CD14-positive monocyte (primary cell): ENCODE measurements around the gene PRM2. TPM values are rescaled to one million over a fixed set of nuclear protein-coding genes. Genes with fewer than 3 reads are reported as not detected.

Source experiments
- DNase-seq, 3 donors: peaks; one replicate each; pipeline ENCODE4 v3.0.0-alpha.2; 2011 to 2022
- H2AFZ ChIP-seq: 2 replicates; pipeline ENCODE4 v1.6.0; 2012; ENCODE audit warnings: mild to moderate bottlenecking, low read depth, low read length, inconsistent platforms; ENCODE audit not compliant: insufficient read depth, poor library complexity, severe bottlenecking
- H3K27ac ChIP-seq, 2 donors: 1 replicate in 1 of 2; 2 replicates in 1 of 2; pipeline ENCODE4 v1.5.1; 2012 to 2013; ENCODE audit warnings: low read length in 2 of 2, control low read depth in 1 of 2, inconsistent platforms in 1 of 2, low read depth in 1 of 2, mild to moderate bottlenecking in 1 of 2
- H3K27me3 ChIP-seq, 2 donors: one replicate each; pipeline versions ENCODE4 v1.6.0 to v1.6.1; 2011 to 2013; ENCODE audit warnings: low read length in 2 of 2; ENCODE audit not compliant: control insufficient read depth in 2 of 2, insufficient read depth in 2 of 2
- H3K36me3 ChIP-seq, 2 donors: replicated peaks in 1 of 2; 1 replicate in 1 of 2; 2 replicates in 1 of 2; pipeline versions ENCODE4 v1.5.1 to v1.6.1; 2012 to 2013; ENCODE audit warnings: low read length in 2 of 2, control low read depth in 1 of 2, inconsistent platforms in 1 of 2, mild to moderate bottlenecking in 1 of 2; ENCODE audit not compliant: insufficient read depth in 2 of 2, control insufficient read depth in 1 of 2
- H3K4me1 ChIP-seq, 2 donors: 1 replicate in 1 of 2; 2 replicates in 1 of 2; pipeline versions ENCODE4 v1.5.1 to v1.6.1; 2012 to 2013; ENCODE audit warnings: low read length in 2 of 2, control low read depth in 1 of 2, inconsistent platforms in 1 of 2, mild to moderate bottlenecking in 1 of 2, moderate library complexity in 1 of 2; ENCODE audit not compliant: insufficient read depth in 2 of 2, control insufficient read depth in 1 of 2
- H3K4me2 ChIP-seq: replicated peaks from 2 replicates; pipeline ENCODE3; 2012; ENCODE audit warnings: low read length, moderate library complexity, mild to moderate bottlenecking; ENCODE audit not compliant: poor library complexity, severe bottlenecking; ENCODE audit errors: extremely low read depth
- H3K4me3 ChIP-seq, 3 experiments: fragments of 200-600 bp in 1 of 3; sonication (generic) in 1 of 3; replicated peaks in 1 of 3; 1 replicate in 2 of 3; 2 replicates in 1 of 3; pipeline ENCODE4 v1.5.1; 2011 to 2013; ENCODE audit warnings: low read length in 3 of 3, mild to moderate bottlenecking in 3 of 3, control low read depth in 2 of 3, low read depth in 2 of 3, inconsistent platforms in 1 of 3, moderate library complexity in 1 of 3
- H3K79me2 ChIP-seq: 2 replicates; pipeline ENCODE4 v1.6.0; 2012; ENCODE audit warnings: mild to moderate bottlenecking, control low read depth, inconsistent platforms, low read length, moderate library complexity; ENCODE audit not compliant: insufficient read depth
- H3K9ac ChIP-seq: 2 replicates; pipeline ENCODE4 v1.6.0; 2017; ENCODE audit warnings: low read length, mild to moderate bottlenecking; ENCODE audit not compliant: insufficient read depth, poor library complexity, severe bottlenecking
- H3K9me3 ChIP-seq, 2 donors: replicated peaks in 1 of 2; 1 replicate in 1 of 2; 2 replicates in 1 of 2; pipeline versions ENCODE4 v1.5.1 to v1.6.1; 2012 to 2013; ENCODE audit warnings: low read length in 2 of 2, control low read depth in 1 of 2; ENCODE audit not compliant: control insufficient read depth in 1 of 2, insufficient read depth in 1 of 2
- H4K20me1 ChIP-seq: 2 replicates; pipeline ENCODE4 v1.6.0; 2012; ENCODE audit warnings: mild to moderate bottlenecking, low read length, control low read depth, moderate library complexity; ENCODE audit not compliant: insufficient read depth
- H3K27ac Mint-ChIP-seq, 7 donors: one replicate each; pipeline ENCODE4 v1.8.0; 2020; ENCODE audit warnings: mild to moderate bottlenecking in 7 of 7, mixed read lengths in 7 of 7, moderate library complexity in 6 of 7, inconsistent platforms in 2 of 7
- H3K27me3 Mint-ChIP-seq, 3 donors: one replicate each; pipeline ENCODE4 v1.8.0; 2021 to 2022; ENCODE audit warnings: low read depth in 3 of 3, mild to moderate bottlenecking in 3 of 3, mixed read lengths in 3 of 3, moderate library complexity in 3 of 3, inconsistent platforms in 1 of 3
- H3K36me3 Mint-ChIP-seq, 2 donors: one replicate each; pipeline ENCODE4 v1.8.0; 2020; ENCODE audit warnings: mixed read lengths in 2 of 2, inconsistent platforms in 1 of 2, mild to moderate bottlenecking in 1 of 2
- H3K4me1 Mint-ChIP-seq: one replicate; pipeline ENCODE4 v1.8.0; 2020; ENCODE audit warnings: mild to moderate bottlenecking, mixed read lengths
- H3K4me3 Mint-ChIP-seq, 2 donors: one replicate each; pipeline ENCODE4 v1.8.0; 2020; ENCODE audit warnings: mild to moderate bottlenecking in 2 of 2, mixed read lengths in 2 of 2, moderate library complexity in 1 of 2
- H3K9me3 Mint-ChIP-seq, 7 donors: one replicate each; pipeline ENCODE4 v1.8.0; 2020 to 2022; ENCODE audit warnings: mixed read lengths in 7 of 7, mild to moderate bottlenecking in 6 of 7, moderate library complexity in 6 of 7, inconsistent platforms in 2 of 7
- CTCF ChIP-seq: fragments of 200-600 bp; IDR thresholded peaks from one replicate; pipeline ENCODE4 v1.8.0; 2022; ENCODE audit warnings: antibody characterized with exemption, mild to moderate bottlenecking
- WGBS: methylation state at CpG from one replicate; pipeline ENCODE4 v1.1.5; 2013; ENCODE audit warnings: missing lambda C conversion rate; ENCODE audit not compliant: insufficient coverage; 5-methylcytosine and 5-hydroxymethylcytosine counted together
- intact Hi-C, 2 donors: fragments of 100-400 bp; cut with micrococcal nuclease; formaldehyde crosslinking; loops; one replicate each; pipeline versions ENCODE4 v1.15.0 to v1.15.1; 2023
- polyA plus RNA-seq, 3 donors: library from polyadenylated mRNA; depleted of rRNA in 1 of 3; unstranded in 2 of 3; stranded (reverse) in 1 of 3; fragments of 300-500 nt in 2 of 3; fragments of >200 nt in 1 of 3; fragmentation: Illumina TruSeq in 2 of 3; gene quantifications; 1 replicate in 2 of 3; 2 replicates in 1 of 3; pipeline ENCODE4 v1.2.3, GENCODE V29; 2012 to 2021

The PRM2 gene
- polyA plus RNA-seq, 3 donors = not detected

GRCh38 chr16:11270602-11271162, 5.6 kb downstream of the PRM2 start:
- WGBS = no CpG with 5 or more reads among the region's 2 CpGs
- peaks cover 0 to 7% of the 10 kb centered on the region in 2 donors for H3K27me3 ChIP-seq
- H4K20me1 ChIP-seq = no peaks in the 10 kb centered on the region
- H3K4me3 Mint-ChIP-seq = no peak overlapping the region
- no peak overlapping the region for H3K4me3 ChIP-seq
- no peak overlapping the region for H3K4me2 ChIP-seq
- H2AFZ ChIP-seq = no peak overlapping the region
- H3K4me1 ChIP-seq = no peaks in the 10 kb centered on the region
- no peaks in the 10 kb centered on the region for H3K36me3 Mint-ChIP-seq
- no peak overlapping the region for H3K9ac ChIP-seq
- intact Hi-C loops = no loop called here
- no peak for DNase-seq
- no peaks in the 10 kb centered on the region for H3K9me3 Mint-ChIP-seq
- no peaks in the 10 kb centered on the region for H3K79me2 ChIP-seq
- H3K36me3 ChIP-seq = no peaks in the 10 kb centered on the region
- TF ChIP-seq CTCF = no peak
- no peaks in the 10 kb centered on the region for H3K9me3 ChIP-seq
- H3K4me1 Mint-ChIP-seq = peaks cover 2% of the 10 kb centered on the region
- H3K27me3 Mint-ChIP-seq = peaks cover 12 to 28% (median 15%) of the 10 kb centered on the region in 3 donors
- no peak overlapping the region for H3K27ac ChIP-seq
- H3K27ac Mint-ChIP-seq = no peak overlapping the region

GRCh38 chr16:11268921-11269375, 7.3 kb downstream of the PRM2 start, which contains the start of gene TNP2:
TSS of gene TNP2 (minus strand) at chr16:11269325. CDS start at chr16:11269262, 63 bp downstream.
- Mint-ChIP-seq H3K36me3 (no peaks in the 10 kb centered on the region), H3K4me1 (peaks cover 11% of the 10 kb centered on the region), H3K9me3 (no peaks in the 10 kb centered on the region), H3K27me3 (peaks cover 15 to 31% (median 16%) of the 10 kb centered on the region in 3 donors), H3K4me3 (no peak within 1 kb of the TSS), H3K27ac (no peak within 1 kb of the TSS)
- Histone ChIP-seq H2AFZ (no peak within 1 kb of the TSS), H3K4me2 (no peak within 1 kb of the TSS), H3K9ac (no peak within 1 kb of the TSS), H3K4me3 (no peak within 1 kb of the TSS), H3K27me3 (peaks cover 0 to 5% of the 10 kb centered on the region in 2 donors), H3K79me2 (no peaks in the 10 kb centered on the region), H3K4me1 (peaks cover 4 to 8% of the 10 kb centered on the region in 2 donors), H3K27ac (no peak within 1 kb of the TSS), H3K9me3 (no peaks in the 10 kb centered on the region), H3K36me3 (no peaks in the 10 kb centered on the region), H4K20me1 (no peaks in the 10 kb centered on the region)
- no peak for TF ChIP-seq CTCF
- intact Hi-C loops = no loop called here
- 99% methylated on average over 7 of the region's 11 CpGs for WGBS
- no peak for DNase-seq
